HEK293 (cell line): ENCODE data around the gene MTA3.

Experiments
- BCL11A ChIP-seq: fragments of 450-650 bp; formaldehyde crosslinking; IDR thresholded peaks from 2 replicates; pipeline ENCODE4 v1.5.1; 2016; ENCODE audit warnings: low read depth, missing biosample characterization, missing genetic modification characterization
- GLI4 ChIP-seq: fragments of 450-650 bp; formaldehyde crosslinking; IDR thresholded peaks from 2 replicates; pipeline ENCODE4 v1.5.1; 2016; ENCODE audit warnings: missing biosample characterization, missing genetic modification characterization
- KLF16 ChIP-seq: fragments of 450-650 bp; formaldehyde crosslinking; IDR thresholded peaks from 2 replicates; pipeline ENCODE4 v1.5.1; 2017; ENCODE audit warnings: missing biosample characterization, missing genetic modification characterization
- ZBTB1 ChIP-seq: fragments of 450-650 bp; formaldehyde crosslinking; IDR thresholded peaks from 2 replicates; pipeline ENCODE4 v1.5.1; 2016; ENCODE audit warnings: missing biosample characterization, missing genetic modification characterization
- ZFP37 ChIP-seq: fragments of 450-650 bp; formaldehyde crosslinking; IDR thresholded peaks from 2 replicates; pipeline ENCODE4 v1.5.1; 2016; ENCODE audit warnings: missing biosample characterization, missing genetic modification characterization
- ZNF670 ChIP-seq: fragments of 450-650 bp; formaldehyde crosslinking; IDR thresholded peaks from 2 replicates; pipeline ENCODE4 v1.5.1; 2016; ENCODE audit warnings: missing biosample characterization, missing genetic modification characterization, low read depth
- ZSCAN30 ChIP-seq: fragments of 450-650 bp; IDR thresholded peaks from 2 replicates; pipeline ENCODE4 v1.5.1; 2018; ENCODE audit warnings: missing biosample characterization, mild to moderate bottlenecking, missing genetic modification characterization, moderate library complexity
- TF ChIP-seq, protein P1 (sequence below): fragments of 450-650 bp; formaldehyde crosslinking; IDR thresholded peaks from 2 replicates; pipeline ENCODE4 v1.5.1; 2016; ENCODE audit warnings: missing biosample characterization, missing genetic modification characterization
- TF ChIP-seq, protein P2 (sequence below): fragments of 450-650 bp; formaldehyde crosslinking; IDR thresholded peaks from 2 replicates; pipeline ENCODE4 v1.5.1; 2016; ENCODE audit warnings: missing biosample characterization, missing genetic modification characterization

DNA sequence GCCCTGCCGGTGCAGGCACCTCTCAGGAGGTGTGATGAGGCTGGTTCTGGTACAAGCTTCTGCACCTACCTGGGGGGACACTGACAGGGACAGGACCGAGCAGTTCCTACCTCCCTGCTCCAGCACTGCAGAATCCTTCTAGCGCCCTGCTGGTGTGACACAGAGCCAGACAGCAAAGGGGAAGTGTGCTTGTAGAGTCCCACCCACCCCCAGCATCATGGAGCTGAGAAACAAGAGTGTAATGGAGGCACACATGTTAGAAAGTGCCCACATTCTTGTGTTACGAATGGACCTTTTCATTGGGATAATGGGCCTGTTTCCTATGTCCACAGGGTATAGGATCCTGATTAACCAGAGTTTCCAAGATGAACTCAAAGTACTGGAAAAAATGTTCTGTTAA lies 157.2 kb downstream of the MTA3 start:
- no peak for TF ChIP-seq KLF16 (tag by site-specific recombination)
- TF ChIP-seq, protein P1, sequence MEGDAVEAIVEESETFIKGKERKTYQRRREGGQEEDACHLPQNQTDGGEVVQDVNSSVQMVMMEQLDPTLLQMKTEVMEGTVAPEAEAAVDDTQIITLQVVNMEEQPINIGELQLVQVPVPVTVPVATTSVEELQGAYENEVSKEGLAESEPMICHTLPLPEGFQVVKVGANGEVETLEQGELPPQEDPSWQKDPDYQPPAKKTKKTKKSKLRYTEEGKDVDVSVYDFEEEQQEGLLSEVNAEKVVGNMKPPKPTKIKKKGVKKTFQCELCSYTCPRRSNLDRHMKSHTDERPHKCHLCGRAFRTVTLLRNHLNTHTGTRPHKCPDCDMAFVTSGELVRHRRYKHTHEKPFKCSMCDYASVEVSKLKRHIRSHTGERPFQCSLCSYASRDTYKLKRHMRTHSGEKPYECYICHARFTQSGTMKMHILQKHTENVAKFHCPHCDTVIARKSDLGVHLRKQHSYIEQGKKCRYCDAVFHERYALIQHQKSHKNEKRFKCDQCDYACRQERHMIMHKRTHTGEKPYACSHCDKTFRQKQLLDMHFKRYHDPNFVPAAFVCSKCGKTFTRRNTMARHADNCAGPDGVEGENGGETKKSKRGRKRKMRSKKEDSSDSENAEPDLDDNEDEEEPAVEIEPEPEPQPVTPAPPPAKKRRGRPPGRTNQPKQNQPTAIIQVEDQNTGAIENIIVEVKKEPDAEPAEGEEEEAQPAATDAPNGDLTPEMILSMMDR (tag by site-specific recombination), result no peak
- TF ChIP-seq, protein P2, sequence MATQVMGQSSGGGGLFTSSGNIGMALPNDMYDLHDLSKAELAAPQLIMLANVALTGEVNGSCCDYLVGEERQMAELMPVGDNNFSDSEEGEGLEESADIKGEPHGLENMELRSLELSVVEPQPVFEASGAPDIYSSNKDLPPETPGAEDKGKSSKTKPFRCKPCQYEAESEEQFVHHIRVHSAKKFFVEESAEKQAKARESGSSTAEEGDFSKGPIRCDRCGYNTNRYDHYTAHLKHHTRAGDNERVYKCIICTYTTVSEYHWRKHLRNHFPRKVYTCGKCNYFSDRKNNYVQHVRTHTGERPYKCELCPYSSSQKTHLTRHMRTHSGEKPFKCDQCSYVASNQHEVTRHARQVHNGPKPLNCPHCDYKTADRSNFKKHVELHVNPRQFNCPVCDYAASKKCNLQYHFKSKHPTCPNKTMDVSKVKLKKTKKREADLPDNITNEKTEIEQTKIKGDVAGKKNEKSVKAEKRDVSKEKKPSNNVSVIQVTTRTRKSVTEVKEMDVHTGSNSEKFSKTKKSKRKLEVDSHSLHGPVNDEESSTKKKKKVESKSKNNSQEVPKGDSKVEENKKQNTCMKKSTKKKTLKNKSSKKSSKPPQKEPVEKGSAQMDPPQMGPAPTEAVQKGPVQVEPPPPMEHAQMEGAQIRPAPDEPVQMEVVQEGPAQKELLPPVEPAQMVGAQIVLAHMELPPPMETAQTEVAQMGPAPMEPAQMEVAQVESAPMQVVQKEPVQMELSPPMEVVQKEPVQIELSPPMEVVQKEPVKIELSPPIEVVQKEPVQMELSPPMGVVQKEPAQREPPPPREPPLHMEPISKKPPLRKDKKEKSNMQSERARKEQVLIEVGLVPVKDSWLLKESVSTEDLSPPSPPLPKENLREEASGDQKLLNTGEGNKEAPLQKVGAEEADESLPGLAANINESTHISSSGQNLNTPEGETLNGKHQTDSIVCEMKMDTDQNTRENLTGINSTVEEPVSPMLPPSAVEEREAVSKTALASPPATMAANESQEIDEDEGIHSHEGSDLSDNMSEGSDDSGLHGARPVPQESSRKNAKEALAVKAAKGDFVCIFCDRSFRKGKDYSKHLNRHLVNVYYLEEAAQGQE (tag by site-specific recombination), result no peak
- no peak for TF ChIP-seq ZSCAN30 (tag by site-specific recombination)
- no peak for TF ChIP-seq ZBTB1
- TF ChIP-seq ZNF670, result no peak
- TF ChIP-seq ZFP37 (tag by site-specific recombination), result no peak
- TF ChIP-seq GLI4 (tag by site-specific recombination), result no peak
- TF ChIP-seq BCL11A (tag by site-specific recombination), result no peak
